CD4-positive, alpha-beta T cell treated with Interleukin-17A for 4 hours (primary cell): ENCODE results near the gene RBM20.

Source experiments
- DNase-seq: peaks from one replicate; pipeline ENCODE4 v3.0.0-alpha.2; 2020; ENCODE audit warnings: mixed read lengths

The RBM20 gene

GRCh38 chr10:110881247-110881646, 237.1 kb downstream of the RBM20 start:
- no peak for DNase-seq

GRCh38 chr10:110881905-110882304, 237.8 kb downstream of the RBM20 start:
- no peak for DNase-seq

GRCh38 chr10:110883924-110884323, 239.8 kb downstream of the RBM20 start:
- no peak for DNase-seq

GRCh38 chr10:110885932-110886674, 242.0 kb downstream of the RBM20 start:
- no peak for DNase-seq

GRCh38 chr10:110887560-110887959, 243.4 kb downstream of the RBM20 start:
- no peak for DNase-seq
